H54 (cell line): ENCODE measurements around the gene ABTB2.

Experiments used
- DNase-seq: peaks from one replicate; pipeline ENCODE4 v3.0.0; 2011; ENCODE audit warnings: low spot score, mixed read lengths; ENCODE audit not compliant: insufficient read length
- FAIRE-seq: peaks from 3 replicates; lab custom pipeline; 2011; peaks lifted over from hg19 to GRCh38; lab: Jason Lieb, UNC
- POLR2A ChIP-seq: IDR thresholded peaks from 2 replicates; pipeline ENCODE4 v1.6.1; 2011; ENCODE audit warnings: low read depth, mild to moderate bottlenecking, low read length

Gene ABTB2

GRCh38 chr11:34329876-34330275 is 27.9 kb downstream of the ABTB2 start:
- no peak for TF ChIP-seq POLR2A
- no peak for FAIRE-seq

DNA sequence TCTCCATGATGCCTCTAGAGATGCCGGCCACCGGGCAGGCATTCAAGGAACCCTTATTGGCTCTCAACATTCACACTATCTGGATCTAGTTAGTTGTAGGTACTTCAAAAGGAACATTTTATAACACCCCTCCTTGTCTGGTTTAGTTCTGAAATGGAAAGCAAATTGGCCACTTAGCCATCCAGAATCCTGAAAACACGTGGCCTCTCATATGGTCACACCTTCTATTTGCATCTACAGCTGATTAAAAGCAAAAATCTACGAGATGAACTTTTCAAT is 29.2 kb downstream of the ABTB2 start:
- TF ChIP-seq POLR2A, result no peak
- no peak for FAIRE-seq

More at GRCh38 chr11:34329876-34330275, 27.9 kb downstream of the ABTB2 start:
- no peak for DNase-seq

GRCh38 chr11:34327804-34328631 is 29.8 kb downstream of the ABTB2 start:
- DNase-seq, result no peak
- FAIRE-seq, result no peak
- TF ChIP-seq POLR2A, result no peak

More for the DNA sequence above, 29.2 kb downstream of the ABTB2 start:
- DNase-seq, result no peak

- no peak for TF ChIP-seq POLR2A
- DNase-seq, result no peak
- FAIRE-seq, result no peak
Observed at GRCh38 chr11:34324466-34324865, 33.3 kb downstream of the ABTB2 start.

GRCh38 chr11:34323601-34324000 is 34.2 kb downstream of the ABTB2 start:
- FAIRE-seq (no peak), DNase-seq (no peak)
- no peak for TF ChIP-seq POLR2A

GRCh38 chr11:34318111-34319037 is 39.4 kb downstream of the ABTB2 start:
- DNase-seq (peak; percentile 45), FAIRE-seq (no peak)
- TF ChIP-seq POLR2A, result no peak

DNA sequence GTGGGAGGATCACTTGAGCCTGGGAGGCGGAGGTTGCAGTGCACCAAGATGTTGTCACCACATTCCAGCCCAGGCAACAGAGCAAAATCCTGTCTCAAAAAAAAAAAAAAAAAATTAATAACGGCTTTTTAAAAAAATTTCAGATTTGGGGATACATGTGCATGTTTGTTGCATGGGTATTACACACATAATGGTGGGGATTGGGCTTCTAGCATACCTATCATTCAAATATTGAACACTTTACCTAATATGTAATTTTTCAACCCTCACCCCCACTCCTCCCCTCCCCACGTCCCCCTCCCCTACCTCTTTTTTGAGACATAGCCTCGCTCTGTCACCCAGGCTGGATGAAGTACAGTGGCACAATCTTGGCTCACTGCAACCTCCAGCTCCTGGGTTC is 40.1 kb downstream of the ABTB2 start:
- no peak for TF ChIP-seq POLR2A
- no peak for FAIRE-seq
- DNase-seq, result no peak

DNA sequence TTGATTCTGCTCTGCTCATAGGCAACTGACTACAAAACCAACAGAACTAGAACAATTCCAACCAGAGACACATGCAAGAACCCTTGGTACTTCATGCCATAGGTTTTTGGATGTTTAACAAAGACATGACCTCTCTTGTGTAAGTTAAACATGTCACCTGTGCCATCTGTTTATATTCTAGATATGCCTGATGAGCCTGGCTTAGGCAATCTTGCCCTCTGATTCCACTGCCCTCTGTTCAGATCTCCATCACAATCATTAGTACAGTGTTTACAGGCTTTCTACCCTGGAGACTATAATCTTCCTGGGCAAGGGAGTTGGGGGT is 40.8 kb downstream of the ABTB2 start:
- no peak for TF ChIP-seq POLR2A
- DNase-seq (no peak), FAIRE-seq (no peak)

DNA sequence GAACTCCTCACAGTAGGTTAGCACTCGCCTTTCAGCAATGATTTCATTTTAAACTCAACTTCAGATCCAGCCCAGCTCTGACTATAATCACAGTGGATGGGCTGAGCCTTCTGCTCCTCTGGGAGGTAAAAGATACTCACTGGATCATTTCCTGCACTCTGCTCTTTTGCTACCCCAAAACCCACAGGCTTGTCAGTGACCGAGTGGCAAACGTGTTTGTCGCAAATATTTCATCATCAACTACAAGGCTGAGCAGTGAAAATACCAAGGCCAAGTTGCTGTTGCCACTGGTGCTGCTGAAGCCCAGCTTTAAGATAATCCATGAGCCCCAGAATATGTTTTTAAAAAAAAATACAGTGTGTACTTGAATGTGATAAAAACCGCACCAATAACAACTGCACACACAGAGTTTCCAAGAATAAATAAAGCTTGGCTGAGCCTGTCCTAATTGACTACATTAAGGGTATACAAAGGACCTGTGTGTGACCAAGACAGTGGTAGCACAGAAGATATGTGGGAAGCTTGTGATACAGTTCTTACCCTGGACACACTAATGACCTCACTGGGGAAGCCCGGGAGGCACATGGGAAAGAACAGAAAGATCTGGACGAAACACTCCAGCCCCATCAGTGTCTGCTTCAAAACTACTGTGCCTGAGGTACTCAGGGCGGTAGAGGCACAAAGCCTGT is 41.3 kb downstream of the ABTB2 start:
- no peak for TF ChIP-seq POLR2A
- DNase-seq (no peak), FAIRE-seq (no peak)

DNA sequence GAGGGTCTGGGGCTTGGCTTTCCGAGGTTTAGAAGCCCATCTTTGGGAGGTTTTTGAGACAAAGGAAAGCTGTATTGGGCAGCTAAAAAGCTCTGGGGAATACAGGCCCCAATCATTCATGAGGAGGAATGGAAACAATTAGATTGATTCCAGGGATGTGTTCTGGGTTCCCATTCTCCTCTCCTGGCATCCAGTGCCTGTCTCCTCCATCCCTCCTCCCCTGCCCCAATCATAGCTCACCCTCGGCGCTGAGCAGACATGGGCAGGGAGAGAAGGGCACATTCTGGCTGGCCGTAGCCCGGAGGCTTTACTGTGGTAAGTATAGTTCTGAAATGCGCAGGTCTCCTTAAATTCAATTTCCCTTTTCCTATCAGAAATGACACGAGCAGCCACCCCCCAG is 42.4 kb downstream of the ABTB2 start:
- TF ChIP-seq POLR2A, result no peak
- no peak for DNase-seq
- FAIRE-seq, result no peak

- no peak for TF ChIP-seq POLR2A
- DNase-seq (no peak), FAIRE-seq (no peak)
Observed at GRCh38 chr11:34314936-34315335, 42.9 kb downstream of the ABTB2 start.

DNA sequence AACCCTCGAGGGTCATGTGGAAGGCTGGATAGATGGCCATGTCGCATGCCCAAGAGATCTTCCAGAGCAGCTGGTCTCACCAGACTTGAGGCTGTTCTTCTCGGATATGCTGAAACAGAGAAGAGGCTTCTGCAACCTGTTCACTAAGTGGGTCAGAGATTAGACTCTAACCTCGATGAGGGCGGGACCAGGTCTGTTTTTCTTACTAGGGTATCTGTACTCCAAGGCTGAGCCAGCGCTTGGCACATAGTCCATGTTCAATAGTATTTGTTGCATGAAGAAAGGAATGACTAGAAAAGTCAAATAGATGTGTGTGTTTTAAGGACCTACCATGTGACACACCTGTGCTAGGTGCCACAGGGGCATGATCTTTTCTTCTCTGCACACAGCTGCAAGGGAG is 43.6 kb downstream of the ABTB2 start:
- TF ChIP-seq POLR2A, result no peak
- DNase-seq (no peak), FAIRE-seq (no peak)

- FAIRE-seq, result no peak
- TF ChIP-seq POLR2A, result no peak
- DNase-seq, result no peak
Observed at GRCh38 chr11:34313099-34313517, 44.7 kb downstream of the ABTB2 start.

DNA sequence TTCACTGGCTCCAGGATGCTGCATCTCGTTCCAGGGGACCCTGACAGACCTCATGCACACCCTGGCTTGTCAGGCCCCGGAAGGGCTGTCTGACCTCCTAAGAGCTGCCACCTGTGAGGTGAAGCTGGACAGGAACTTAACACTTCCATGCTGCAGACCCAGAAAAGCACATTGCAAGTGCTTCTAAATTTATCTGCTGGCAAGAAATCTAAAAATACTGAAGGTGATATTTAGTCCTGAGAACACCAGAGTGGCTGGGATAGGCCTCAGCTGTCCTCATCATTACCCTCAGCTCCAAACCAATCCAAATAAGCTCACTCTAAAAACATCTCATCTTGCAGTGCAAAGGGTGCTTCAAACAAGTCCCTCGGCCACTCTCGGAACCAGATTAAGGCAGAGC is 46.7 kb downstream of the ABTB2 start:
- FAIRE-seq (no peak), DNase-seq (no peak)
- no peak for TF ChIP-seq POLR2A
